GM21381 (cell line): ENCODE data around the gene TRRAP.

Source experiments
- ATAC-seq: cut with Tn5 transposase; IDR thresholded peaks from one replicate; pipeline ENCODE4 v1.9.1; 2021; ENCODE audit warnings: mild to moderate bottlenecking, moderate library complexity; ENCODE audit not compliant: unreplicated experiment

Gene TRRAP

DNA sequence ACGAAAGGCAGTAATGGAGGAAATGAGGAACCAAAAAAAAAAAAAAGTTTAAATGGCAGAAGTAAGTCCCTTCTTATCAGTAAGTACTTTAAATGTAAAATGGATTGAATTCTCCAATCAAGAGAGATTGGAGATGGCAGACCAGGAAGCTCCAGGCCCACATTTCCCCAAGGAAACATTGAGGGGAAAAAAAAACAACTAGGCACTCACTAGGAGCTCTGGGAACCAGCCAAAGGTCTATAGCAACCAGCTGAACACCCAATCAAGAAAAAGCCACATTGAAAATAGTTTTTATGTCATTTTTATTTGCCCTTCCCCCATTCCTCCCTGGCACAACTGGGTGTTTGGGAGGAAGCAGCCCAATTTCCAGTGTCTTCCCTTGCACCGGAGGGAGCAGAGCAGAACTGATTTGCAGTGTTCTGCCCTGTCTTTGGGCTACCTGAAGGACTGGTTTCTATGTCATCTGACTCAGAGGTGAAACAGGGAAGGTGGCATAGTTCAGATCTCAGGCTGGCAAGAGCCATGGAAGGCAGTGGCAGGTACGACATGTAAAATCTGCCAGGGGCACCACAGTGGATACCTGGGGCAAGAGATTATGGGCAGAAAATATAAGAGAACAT lies 143.7 kb downstream of the TRRAP start:
- ATAC-seq = no peak

GRCh38 chr7:99024066-99024465 lies 145.7 kb downstream of the TRRAP start:
- ATAC-seq = no peak

DNA sequence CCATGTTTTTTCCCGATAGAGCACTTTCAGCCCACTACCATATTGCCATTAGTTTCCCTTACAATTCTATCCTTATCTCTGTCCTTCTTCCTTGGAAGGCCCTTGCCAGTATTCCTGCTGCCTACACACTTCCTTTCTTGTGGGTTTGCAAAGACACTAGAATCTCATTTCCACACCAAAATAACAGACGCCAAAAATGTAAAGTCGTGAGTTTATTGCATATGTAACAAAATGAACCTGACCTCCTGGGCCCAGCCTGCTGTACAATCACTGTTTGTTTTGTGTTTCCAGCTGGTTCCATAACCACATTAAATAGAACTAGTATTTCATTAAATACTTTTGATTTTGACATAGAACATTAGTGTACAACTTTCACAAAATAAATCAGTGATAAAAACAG lies 148.9 kb downstream of the TRRAP start:
- ATAC-seq = no peak

GRCh38 chr7:99027841-99028240 lies 149.5 kb downstream of the TRRAP start:
- no peak for ATAC-seq

DNA sequence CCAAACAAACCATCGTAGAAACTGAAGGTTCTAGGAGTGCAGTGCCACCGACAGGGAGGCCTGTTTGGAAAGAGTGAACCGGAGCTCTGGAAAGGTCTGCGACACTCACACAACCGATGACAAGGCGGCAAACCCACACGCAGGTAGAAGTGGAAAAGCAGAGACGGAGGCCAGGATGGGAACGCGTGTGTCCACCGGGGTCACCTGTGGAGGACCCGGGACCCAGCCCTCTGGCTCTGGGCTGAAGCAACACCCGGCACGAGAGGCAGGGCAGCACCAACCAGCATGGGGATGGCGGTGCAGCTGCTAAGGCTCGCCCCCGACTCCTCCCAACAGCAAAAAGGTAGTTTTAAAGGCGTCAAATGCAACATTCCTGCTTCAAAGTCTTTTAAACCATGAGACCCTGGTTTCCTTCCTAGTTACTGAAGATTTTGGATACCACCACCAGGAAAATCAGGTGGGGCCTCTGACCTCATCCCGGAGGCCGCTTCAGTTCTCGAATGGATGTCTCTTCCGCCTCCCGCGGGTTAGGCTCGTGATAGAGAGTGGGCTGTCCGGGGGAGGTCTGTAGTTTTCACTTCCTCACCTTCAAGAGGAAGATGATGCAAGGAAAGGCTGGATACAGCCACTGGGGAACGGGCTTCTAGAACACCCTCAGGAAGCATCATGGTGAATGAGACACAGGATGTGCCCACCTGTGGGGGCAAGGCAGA lies 150.1 kb downstream of the TRRAP start:
- no peak for ATAC-seq

- ATAC-seq = no peak
Observed at GRCh38 chr7:99029466-99030435, 151.4 kb downstream of the TRRAP start.

GRCh38 chr7:99030457-99030856 lies 152.1 kb downstream of the TRRAP start:
- ATAC-seq = no peak

GRCh38 chr7:99030951-99031350 lies 152.6 kb downstream of the TRRAP start:
- no peak for ATAC-seq

DNA sequence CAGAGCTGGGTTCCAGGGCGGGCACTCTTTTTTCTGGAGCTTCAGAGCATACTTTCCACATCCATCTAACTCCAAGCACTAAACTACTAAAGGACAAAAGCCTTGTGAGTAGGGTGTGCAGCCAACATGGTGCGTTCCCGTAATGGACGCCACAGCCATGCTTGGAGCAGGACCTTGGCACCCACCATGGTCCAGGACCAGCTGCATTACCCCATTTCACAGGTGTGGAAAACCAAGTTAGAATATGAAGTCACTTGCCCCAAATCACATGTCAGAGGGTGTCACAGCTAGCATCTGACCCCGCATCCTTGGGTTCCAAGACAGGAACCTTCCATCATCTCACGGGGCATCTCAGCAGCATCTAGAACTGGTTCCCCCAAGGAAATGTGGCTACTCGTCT lies 153.2 kb downstream of the TRRAP start:
- ATAC-seq = no peak

GRCh38 chr7:99032928-99033327 lies 154.6 kb downstream of the TRRAP start:
- no peak for ATAC-seq

DNA sequence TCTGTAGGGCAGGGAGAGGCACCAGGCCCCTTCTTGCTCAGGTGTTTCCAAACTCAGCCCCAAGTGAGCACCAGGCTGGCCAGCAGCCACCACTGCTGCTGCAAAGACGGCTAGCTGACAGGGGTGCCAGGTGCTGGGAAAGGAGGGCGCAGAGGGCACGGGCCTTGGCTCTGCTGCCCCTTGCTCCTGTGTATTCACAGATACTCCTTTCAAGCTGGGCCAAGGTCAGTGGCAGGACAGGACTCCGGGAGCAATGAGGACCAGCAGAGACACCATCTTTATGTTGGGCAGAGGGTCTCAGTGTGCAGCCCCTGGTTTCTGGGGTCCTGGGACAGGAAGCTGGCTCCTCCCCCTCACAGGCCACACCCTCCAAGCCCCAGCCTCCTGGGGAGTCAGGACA lies 155.4 kb downstream of the TRRAP start:
- ATAC-seq = no peak

DNA sequence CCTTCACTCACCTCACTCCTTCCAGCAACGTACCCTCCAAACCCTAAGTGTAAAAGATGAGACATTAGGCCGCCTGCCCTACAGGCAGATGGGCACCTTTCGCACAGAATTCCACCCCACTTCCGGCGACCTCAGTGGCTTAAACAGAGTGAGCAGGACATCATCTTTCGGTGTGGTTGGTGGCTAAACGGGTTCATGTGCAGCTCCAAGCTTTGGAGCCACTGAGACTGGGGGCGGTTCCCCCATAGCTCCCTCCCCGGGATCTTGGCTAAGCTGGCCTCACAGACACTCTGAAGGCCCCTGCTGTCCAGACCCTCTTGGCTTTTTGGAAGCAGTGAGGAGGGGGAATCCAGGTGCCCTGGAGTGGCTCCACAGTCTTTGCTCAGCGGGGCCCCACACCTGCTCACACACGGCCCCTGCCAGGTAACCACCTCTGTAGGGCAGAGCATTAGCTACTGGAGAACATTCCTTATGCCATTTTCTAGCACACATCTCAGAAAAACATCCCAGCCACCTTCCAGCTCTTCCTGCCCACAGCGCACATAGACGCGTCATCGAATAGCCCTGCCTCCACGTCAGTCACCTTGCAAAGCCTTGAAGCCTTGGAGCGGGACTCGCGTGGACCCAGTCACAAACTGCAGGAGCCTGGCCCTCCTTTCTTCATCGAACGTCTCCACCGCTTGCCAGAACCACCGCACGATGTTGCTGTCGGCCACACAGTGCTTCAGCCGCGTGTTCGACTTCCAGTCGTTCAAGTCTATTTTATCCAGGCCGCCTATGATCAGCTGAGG lies 156.8 kb downstream of the TRRAP start:
- no peak for ATAC-seq

DNA sequence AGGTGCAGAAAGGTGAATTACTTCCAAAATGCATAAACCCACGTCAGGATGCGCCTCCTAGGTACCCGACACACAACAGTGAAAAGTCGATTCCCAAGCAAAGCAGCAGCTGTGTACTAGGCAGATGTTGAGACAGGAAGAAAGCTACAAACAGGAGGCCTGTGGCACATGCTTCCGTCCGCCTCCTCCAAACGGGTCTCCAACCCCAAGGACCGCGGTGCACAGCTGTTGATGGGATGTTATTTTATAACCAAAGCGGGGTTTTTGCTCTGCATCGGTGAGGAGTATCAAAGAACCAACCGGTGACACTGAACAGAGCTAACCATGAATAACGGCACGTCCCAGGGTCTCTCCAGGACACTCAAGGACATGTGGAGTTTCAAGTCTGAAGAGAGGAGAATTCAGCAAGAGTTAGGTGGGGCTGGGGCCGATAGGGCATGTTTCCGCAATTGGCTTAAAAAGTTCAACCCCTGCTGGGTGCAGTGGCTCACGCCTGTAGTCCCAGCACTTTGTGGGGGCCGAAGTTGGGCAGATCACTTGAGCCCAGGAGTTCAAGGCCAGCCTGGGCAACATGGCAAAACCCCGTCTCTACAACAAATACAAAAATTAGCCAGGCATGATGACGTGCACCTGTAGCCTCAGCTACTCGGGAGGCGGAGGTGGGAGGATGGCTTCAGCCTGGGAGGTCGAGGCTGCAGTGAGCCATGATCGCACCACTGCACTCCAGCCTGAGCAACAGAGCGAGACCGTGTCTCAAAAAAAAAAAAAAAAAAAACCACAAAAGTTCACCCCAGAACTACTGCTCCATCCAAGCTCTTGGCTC lies 157.6 kb downstream of the TRRAP start:
- no peak for ATAC-seq

DNA sequence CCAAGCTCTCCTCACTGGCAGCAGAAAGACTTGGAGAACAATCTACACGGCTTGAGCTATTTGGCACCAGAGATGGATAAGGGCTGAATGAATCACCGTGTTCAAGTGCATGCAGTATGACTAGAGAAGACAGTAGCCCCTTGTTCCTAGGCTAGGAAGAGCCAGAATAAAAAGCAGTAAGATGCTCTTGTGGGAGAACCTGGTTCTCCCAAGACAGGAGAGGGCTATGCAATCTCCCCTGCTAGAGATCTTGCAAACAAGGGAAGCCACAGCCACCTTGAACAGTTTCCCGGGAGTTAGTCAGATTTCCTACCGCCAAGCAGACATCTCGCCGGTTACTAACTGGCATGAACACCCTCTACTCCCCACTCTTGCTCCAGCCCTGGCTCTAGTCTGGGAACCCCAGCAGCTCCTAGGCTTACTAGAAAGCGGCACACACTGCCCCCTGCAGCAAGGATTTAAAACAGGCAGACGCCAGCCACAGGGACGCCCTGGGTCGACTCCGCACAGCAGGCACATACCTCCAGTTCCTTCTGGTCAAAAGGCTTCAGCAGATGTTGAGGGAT lies 158.3 kb downstream of the TRRAP start:
- ATAC-seq = no peak

DNA sequence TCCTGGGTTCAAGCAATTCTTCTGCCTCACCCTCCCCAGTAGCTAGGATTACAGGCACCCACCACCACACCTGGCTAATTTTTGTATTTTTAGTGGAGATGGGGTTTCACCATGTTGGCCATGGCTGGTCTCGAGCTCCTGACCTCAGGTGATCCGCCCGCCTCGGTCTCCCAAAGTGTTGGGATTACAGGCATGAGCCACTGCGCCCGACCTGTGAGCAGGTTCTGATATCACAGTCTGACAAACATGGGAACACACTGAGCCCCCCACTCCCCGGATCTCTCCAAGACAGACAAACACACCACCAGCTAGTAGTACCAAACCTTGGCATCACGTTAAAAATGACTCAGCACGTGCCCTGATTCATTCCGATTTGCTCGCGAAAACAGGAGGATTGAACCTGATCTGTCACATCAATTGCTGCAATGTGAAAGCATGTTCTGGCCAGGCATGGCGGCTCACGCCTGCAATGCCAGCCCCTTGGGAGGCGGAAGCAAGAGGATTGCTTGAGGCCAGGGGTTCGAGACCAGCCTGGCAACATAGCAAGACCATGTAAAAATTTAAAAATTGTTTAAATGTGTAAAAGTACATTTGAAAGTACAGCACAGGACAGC lies 159.1 kb downstream of the TRRAP start:
- no peak for ATAC-seq

DNA sequence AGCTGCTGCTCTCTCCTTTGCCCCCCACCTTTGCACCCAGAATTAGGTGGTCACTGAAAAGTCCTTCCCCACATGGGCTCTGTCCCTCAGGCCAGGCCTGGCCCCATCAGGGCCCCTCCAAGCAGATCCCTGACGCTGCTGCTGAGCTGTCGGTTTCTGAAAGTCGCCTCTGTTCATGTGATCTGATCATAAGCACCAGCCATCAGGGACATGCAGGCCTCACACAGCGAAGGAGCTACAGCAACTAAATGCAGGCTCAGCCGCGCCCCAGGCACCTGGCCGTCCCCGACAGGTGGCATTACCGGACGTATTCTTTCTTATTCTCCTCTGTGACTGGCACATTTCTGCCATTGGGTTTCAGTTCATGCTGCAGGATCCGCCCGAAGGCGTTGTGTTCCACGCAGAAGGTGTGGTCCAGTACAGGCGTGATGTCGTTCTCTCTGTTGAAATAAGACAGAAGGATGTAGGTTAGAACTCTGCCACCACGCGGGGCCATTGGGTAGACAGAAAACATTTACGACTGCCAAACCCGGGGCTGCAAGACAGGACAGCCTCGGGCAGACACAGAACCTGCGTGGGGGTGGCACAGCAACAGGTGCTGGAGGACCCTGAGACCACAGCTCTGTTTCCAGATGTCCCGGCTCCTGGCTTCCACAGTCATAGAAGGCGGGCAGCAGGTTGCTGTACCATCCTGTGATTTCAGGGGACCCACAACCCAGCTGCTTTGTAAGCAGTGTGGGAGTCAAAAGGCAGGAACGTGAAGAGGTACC lies 159.9 kb downstream of the TRRAP start:
- ATAC-seq = no peak

DNA sequence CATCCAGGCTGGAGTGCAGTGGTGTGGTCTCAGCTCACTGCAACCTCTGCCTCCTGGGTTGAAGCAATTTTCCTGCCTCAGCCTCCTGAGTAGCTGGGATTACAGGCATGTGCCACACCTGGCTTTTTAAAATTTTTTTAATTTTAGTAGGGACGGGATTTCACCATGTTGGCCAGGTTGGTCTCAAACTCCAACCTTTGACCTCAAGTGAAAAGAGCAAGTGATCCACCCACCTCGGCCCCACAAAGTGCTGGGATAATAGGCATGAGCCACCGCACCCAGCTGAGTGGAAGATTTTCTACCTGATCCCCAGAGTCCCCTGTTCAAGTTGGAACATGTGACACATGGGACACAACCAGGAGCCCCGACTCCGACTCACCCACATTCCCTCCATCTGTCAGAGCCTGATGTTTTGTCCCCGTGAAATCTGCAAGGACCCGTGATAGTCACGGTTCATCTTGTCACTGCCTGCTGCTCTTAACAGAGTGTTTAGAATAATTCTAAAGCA lies 161.1 kb downstream of the TRRAP start:
- ATAC-seq = no peak
